Lung (tissue), 12 donors: ENCODE data around the gene SLC5A2. TPM values are rescaled to one million over a fixed set of nuclear protein-coding genes. Genes with fewer than 3 reads are reported as not detected.

Experiments
- ATAC-seq: fragments of 200-7000 bp; cut with Tn5 transposase; one replicate; pipeline ENCODE4 v1.9.1; 2020; ENCODE audit warnings: moderate number of reproducible peaks; ENCODE audit not compliant: insufficient read depth, low FRiP score
- DNase-seq, 3 donors: peaks; one replicate each; pipeline ENCODE4 v3.0.0-alpha.2; 2013 to 2017
- H3K27ac ChIP-seq, 2 donors: one replicate each; pipeline ENCODE4 v1.5.1; 2013; ENCODE audit warnings: mild to moderate bottlenecking in 2 of 2, moderate library complexity in 2 of 2, control low read depth in 1 of 2, inconsistent platforms in 1 of 2, low read depth in 1 of 2, low read length in 1 of 2
- H3K27me3 ChIP-seq, 3 donors: one replicate each; pipeline ENCODE4 v1.5.1; 2013; ENCODE audit warnings: low read length in 2 of 3; ENCODE audit not compliant: control insufficient read depth in 3 of 3, insufficient read depth in 3 of 3
- H3K36me3 ChIP-seq, 4 donors: one replicate each; pipeline ENCODE4 v1.5.1; 2013; ENCODE audit warnings: low read length in 4 of 4, mild to moderate bottlenecking in 1 of 4, moderate library complexity in 1 of 4; ENCODE audit not compliant: control insufficient read depth in 4 of 4, insufficient read depth in 4 of 4
- H3K4me1 ChIP-seq, 5 donors: one replicate each; pipeline ENCODE4 v1.5.1; 2013; ENCODE audit warnings: low read length in 5 of 5, mild to moderate bottlenecking in 2 of 5, moderate library complexity in 1 of 5; ENCODE audit not compliant: control insufficient read depth in 5 of 5, insufficient read depth in 5 of 5
- H3K4me3 ChIP-seq: one replicate; pipeline ENCODE4 v1.5.1; 2013; ENCODE audit warnings: mild to moderate bottlenecking, control low read depth, moderate library complexity
- H3K9ac ChIP-seq, 2 donors: one replicate each; pipeline ENCODE4 v1.5.1; 2013; ENCODE audit warnings: low read length in 2 of 2, control low read depth in 1 of 2; ENCODE audit not compliant: insufficient read depth in 1 of 2
- H3K9me3 ChIP-seq, 4 donors: one replicate each; pipeline ENCODE4 v1.5.1; 2013; ENCODE audit warnings: low read length in 3 of 4, mild to moderate bottlenecking in 1 of 4, moderate library complexity in 1 of 4; ENCODE audit not compliant: control insufficient read depth in 4 of 4, insufficient read depth in 3 of 4
- CTCF ChIP-seq: IDR thresholded peaks from 2 replicates; pipeline ENCODE4 v1.5.1; 2012; ENCODE audit warnings: mild to moderate bottlenecking; ENCODE audit errors: control extremely low read depth, extremely low read depth
- WGBS, 2 donors: extraction: QIAGEN DNeasy Blood & Tissue Kit; methylation state at CpG; one replicate each; pipeline ENCODE4 v1.1.7; 2013; 5-methylcytosine and 5-hydroxymethylcytosine counted together
- polyA plus RNA-seq, 2 donors: library from polyadenylated mRNA; stranded (reverse); fragments of 200-250 nt; gene quantifications; one replicate each; pipeline ENCODE4 v1.2.1, GENCODE V29; 2013
- total RNA-seq, 2 donors: library from RNA; depleted of rRNA in 1 of 2; stranded (reverse); fragments of >200 nt in 1 of 2; gene quantifications; one replicate each; pipeline ENCODE4 v1.2.1, GENCODE V29; 2014 to 2021
- donor health status: control.
- donor health status: control.
- donor health status: Bipolar disorder and iron deficiency.
- donor health status: healthy.
- donor health status: DM: yes; HTN: yes; CAD: no.

The SLC5A2 gene
- total and polyA plus RNA-seq, 4 donors, result 0.85 to 3.1 (median 2.3) TPM

GRCh38 chr16:31476303-31477219, 6.4 kb upstream of the SLC5A2 start:
- Histone ChIP-seq H3K9me3 (no peaks in the 10 kb centered on the region), H3K27ac (peak overlapping the region in 1 of 2 donors; percentile 86), H3K27me3 (no peaks in the 10 kb centered on the region), H3K4me1 (peaks cover 0 to 14% (median 3%) of the 10 kb centered on the region in 5 donors), H3K4me3 (peak overlapping the region; percentile 10), H3K9ac (no peak overlapping the region), H3K36me3 (peaks cover 6 to 23% (median 17%) of the 10 kb centered on the region in 4 donors)
- ATAC-seq, result peak; percentile 59
- peak; percentile 36 to 62 (median 48) for DNase-seq
- WGBS, 2 donors, result 40 to 44% methylated on average over 64 to 68 of the region's 68 CpGs
- TF ChIP-seq CTCF, result no peak

GRCh38 chr16:31477220-31478216, 5.4 kb upstream of the SLC5A2 start:
- peaks cover 0 to 13% (median 3%) of the 10 kb centered on the region in 5 donors for H3K4me1 ChIP-seq
- peak; percentile 34 to 66 (median 52) for DNase-seq
- H3K9me3 ChIP-seq, result no peaks in the 10 kb centered on the region
- TF ChIP-seq CTCF, result no peak
- no peaks in the 10 kb centered on the region for H3K27me3 ChIP-seq
- H3K9ac ChIP-seq, result no peak overlapping the region
- 41 to 47% methylated on average over 58 to 67 of the region's 67 CpGs for WGBS, 2 donors
- H3K27ac ChIP-seq, result peak overlapping the region in 1 of 2 donors; percentile 86
- peaks cover 6 to 23% (median 17%) of the 10 kb centered on the region in 4 donors for H3K36me3 ChIP-seq
- peak overlapping the region; percentile 5 for H3K4me3 ChIP-seq
- peak; percentile 49 for ATAC-seq

- H3K9me3 ChIP-seq, result no peaks in the 10 kb centered on the region
- DNase-seq (no peak), ATAC-seq (no peak)
- TF ChIP-seq CTCF, result no peak
- H3K27ac ChIP-seq, result peak overlapping the region in 1 of 2 donors; percentile 34
- no peaks in the 10 kb centered on the region for H3K27me3 ChIP-seq
- H3K36me3 ChIP-seq, result peaks cover 6 to 18% (median 16%) of the 10 kb centered on the region in 4 donors
- no peak overlapping the region for H3K4me3 ChIP-seq
- WGBS, 2 donors, result 90 to 97% methylated on average over 3 of the region's 3 CpGs
- H3K9ac ChIP-seq, result no peak overlapping the region
- peaks cover 0 to 7% (median 0%) of the 10 kb centered on the region in 5 donors for H3K4me1 ChIP-seq
These were observed 4.0 kb upstream of the SLC5A2 start for GRCh38 chr16:31478956-31479355.
